ENCODE measurements around the gene KIF26B.
A peak's percentile ranks its signal among the peaks of the same experiment; 100 is the strongest.
"Not testable (repeated sequence)": the region's sequence is repeated elsewhere in the genome, so short reads cannot be mapped to it uniquely, and the experiment has no call there.

KIF26B gene

DNA sequence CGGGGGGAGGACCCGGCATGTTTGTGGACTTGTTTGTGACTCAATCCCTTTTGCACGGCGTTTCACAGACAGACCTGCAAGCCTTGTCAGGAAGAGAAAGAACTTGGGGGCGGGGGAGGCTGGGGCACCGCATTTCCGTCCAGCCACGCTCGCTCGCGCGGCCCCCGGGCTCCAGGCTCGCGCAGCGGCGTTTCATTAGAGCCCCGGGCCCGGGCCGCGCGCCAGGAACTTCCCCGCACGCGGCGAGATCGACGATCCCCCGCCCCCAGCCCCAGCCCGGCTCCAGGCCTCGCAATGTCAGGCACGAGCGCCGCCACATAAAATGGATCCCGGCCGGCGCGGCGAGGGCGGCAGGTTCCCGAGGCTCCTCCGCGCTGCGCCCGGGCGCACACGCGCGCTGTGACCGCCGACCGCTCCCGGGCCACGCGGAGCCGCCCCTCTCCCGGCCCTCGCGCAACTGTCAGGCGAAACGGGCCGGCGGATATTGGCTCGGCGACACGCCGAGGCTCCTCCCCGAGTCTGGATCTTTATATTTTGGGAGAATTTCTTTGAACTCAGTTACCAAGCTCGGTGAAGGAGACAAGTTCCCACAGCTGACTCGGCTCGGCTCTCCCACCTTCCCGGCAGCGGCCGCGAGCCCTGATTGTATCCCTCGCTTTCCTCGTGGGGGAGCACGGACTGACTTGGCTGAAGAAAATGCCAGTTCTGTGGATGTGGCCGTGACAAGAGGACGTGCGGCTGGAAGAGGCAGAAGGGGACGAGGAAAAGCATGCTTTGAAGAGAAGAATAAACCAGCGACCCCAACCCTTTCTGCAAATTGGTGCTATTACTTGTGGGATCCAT is at the start of gene KIF26B:
Gene KIF26B, plus strand, starts transcription at position 557 of the 843 bp plus-strand sequence. CDS start 440 bp downstream, outside the sequence.
- peak; percentile 24 for DNase-seq (ENCODE audit: low read depth)

DNA sequence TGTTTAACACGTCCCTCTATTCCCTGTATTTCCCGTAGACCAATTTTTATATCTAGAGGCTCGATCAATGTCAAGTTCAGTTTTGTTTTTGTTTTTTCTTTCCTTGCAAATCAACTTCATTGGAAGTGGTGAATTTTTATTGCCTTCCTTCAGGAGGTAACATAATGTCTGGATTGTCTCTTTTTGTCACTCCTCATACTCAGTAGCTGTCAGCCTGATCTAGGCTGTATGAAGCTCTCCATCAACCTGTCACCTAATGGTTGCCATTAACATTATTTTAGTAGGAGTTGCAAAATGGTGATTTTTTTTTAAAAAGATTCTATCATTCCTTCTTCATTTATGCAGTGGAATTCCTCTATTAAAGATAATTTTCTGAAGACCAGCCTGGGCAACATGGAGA is 49.7 kb upstream of the KIF26B start:
- no peak for DNase-seq (ENCODE audit: low read depth)

DNA sequence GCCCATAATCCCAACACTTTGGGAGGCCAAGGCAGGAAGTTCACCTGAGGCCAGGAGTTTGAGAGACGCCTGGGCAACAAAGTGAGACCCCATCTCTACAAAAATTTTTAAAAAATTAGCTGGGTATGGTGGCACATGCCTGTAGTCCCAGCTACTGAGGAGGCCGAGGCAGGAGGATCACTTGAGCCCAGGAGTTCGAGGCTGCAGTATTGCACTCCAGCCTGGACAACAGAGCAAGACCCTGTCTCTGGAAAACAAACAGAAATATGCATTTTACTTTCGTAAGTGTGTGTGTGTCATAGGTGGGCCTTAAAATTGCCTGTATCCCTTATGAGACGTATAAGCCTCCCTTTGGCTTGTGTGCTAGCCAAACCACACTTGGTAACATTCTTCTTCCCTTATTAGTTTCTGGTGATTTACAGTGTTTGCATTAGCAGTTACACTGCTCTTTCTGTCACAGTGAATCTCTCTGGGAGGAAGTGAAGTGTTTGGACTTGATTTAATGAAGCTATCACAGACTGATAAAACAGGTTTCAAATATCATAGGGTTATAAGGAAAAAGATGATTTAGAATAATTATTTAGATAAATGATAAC is 48.9 kb upstream of the KIF26B start:
- no peak for DNase-seq (ENCODE audit: low read depth)

DNA sequence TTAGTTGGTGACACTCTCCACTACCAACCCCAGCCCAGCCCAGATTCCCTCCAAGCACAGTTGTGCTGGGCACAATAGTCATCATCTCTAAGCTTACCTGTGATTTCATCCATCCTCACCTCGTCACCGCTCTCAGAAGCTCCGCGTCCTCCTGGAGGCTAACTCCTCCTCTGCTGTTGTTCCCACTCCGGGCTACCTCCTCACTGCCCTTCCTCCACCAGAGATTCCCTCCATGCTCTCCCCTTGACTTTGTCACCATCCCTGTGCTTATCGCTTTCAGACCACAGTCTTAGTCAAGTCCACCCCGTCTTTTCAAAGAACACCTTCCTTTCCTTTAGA is 47.0 kb upstream of the KIF26B start:
- DNase-seq (ENCODE audit: low read depth): no peak

DNA sequence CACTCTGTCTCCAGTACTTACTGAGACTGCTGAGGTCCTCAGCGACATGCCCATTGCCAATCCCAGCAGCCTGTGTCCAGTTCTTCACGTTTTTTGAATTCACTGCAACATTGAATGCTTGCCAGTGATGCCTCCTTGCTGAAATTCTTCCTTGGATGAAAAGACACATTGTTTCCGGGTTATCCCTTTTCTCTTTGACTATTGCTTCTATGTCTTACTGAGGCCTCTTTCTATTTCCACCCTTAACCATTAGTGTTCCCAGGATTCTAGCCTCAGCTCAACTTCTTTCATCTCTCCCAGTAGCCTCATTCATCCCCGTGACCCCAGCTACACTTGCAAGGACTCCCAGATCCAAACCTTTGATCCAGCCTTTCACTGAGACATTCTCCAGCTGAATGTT is 46.5 kb upstream of the KIF26B start:
- DNase-seq (ENCODE audit: low read depth): no peak

DNA sequence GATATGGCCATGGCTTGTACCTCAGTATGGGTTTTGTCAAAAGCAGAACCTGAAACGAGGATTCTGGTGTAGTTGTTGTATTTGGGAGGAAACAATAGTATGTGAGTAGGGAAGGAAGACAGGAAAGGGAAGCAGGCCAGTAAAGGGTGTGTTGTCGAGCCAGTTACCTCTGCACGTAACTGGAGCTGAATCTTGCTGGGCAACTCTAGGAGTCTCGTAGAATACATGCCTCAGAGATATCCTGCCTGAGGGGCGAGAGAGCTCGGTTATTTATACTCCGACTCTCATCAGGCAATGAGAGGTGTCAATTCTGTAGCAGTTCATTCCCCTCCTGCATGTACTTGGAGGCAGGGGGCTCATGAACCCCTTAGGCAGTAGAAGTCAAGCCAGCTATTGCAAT is 45.9 kb upstream of the KIF26B start:
- DNase-seq (ENCODE audit: low read depth): no peak

DNA sequence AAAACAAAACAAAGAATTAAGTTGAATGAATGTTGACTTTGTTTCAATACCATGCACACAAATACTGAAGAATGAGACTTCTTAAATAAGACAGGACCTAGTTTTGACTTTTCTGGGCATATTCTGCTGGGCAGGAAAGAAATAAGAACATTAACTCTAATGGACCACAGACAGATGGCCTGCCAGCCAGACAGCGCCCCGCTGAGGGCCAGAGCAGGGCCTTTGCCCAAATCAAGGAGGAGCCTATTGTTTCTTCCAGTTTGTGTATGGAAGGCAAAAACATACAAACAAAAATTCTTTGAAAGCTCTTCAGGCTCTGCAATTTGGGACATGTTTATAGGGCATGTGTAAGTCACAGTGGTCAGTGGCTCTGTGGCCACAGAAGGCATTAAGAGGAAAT is 44.4 kb upstream of the KIF26B start:
- no peak for DNase-seq (ENCODE audit: low read depth)

DNA sequence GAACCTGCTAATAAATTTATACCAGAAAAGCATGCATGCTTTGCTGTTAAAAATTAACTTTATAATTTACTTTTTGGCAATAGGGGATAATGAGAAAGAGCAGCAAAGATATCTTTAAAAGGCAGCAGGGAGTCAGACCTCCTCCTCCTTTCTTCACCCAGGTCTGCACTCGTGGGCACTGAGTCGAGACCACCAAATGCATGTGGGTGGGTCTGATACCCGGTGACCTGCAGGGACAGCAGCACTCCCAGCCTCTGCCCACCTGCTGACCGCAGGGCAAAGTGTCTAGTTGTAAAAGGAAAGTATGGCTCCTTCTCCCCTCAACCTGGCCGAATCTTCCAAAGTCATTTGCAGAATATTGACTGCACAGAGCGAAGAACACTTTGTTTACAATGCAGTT is 43.7 kb upstream of the KIF26B start:
- DNase-seq (ENCODE audit: low read depth): no peak

DNA sequence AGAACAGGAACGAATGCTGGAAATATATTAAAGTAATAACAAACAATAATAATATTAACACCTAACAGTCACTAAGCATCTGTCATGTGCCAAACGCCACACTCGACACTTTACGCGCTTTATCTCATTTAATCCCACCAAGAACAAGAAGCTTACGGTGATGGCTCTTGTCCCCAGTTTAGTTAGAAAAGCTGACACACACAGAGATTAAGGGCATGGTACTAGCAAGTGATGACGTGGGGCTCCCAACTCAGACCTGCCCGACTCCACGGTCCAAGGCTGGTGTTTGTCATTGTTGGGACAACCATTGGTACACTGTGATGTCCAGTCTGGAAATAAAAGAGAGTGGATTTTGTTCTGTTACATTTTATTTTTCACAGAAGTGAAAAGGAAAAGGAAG is 41.1 kb upstream of the KIF26B start:
- no peak for DNase-seq (ENCODE audit: low read depth)

DNA sequence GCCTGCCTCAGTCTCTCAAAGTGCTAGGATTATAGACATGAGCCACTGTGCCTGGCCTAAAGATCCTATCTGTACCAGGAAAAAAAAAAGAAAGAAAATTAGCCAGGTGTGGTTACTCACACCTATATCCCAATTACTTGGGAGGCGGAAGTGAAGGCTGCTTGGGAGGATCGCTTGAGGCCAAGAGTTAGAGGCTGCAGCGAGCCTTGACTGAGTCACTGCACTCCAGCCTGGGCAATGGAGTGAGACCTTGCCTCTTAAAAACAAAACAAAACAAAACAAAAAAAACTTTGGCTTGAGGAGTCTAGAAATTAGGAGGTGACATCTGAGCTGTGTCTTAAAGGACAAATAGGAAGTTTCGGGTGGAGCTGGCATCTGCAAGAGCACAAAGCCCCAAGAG is 38.7 kb upstream of the KIF26B start:
- no peak for DNase-seq (ENCODE audit: low read depth)

DNA sequence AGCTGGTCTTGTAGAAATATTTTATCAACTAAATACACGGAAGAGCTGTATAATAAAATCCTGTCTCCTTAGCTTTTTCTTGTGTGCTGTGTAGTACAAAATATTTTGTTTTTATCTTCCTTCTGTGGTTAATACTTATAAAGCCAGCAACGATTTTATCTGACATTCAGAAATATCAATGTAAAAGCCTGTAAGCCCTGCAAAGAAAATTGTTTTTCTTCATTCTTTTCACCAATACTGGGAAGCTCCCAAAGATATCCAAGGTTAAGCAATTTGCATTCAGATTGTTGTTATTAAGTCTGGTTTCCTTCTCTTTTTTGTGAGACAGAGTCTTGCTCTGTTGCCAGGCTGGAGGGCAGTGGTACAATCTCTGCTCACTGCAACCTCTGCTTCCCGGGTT is 38.0 kb upstream of the KIF26B start:
- DNase-seq (ENCODE audit: low read depth): no peak

DNA sequence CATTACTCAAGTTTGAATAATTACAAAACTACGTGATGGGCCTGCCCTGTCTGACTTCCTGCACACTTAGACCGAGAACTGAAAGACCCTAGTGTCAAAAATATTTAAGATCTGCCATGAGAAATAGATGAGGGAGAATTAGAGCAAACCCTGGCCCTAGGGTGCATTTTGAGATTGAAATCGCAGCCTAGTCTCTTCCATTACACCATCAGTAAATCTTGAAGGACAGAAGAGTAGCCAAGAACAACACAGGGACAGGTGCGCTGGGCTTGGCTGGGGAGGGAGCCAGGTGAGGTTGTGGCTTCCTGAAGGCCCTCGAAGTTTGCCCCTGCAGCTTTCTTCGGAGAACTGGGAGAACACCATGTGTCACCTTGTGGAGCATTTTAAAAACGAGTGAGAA is 36.7 kb upstream of the KIF26B start:
- DNase-seq (ENCODE audit: low read depth): no peak

DNA sequence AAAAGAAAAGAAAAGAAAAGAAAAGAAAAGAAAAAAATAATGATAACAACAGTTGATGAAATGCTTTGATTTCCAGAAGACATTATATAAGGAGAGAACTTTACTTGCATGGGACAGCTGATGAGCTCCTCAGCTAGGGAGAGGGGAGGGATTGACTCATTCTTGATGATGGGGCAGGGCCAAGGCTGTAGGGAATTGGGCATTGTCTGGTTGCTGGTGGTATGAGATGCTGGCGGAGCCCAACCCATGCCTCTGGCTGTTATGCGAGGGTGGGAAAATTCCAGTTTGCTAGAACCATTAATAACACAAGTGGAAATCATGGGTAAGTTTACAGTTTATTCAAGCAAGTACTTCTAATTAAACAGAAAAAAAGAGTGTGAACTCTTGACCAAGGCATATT is 36.0 kb upstream of the KIF26B start:
- DNase-seq (ENCODE audit: low read depth): no peak

DNA sequence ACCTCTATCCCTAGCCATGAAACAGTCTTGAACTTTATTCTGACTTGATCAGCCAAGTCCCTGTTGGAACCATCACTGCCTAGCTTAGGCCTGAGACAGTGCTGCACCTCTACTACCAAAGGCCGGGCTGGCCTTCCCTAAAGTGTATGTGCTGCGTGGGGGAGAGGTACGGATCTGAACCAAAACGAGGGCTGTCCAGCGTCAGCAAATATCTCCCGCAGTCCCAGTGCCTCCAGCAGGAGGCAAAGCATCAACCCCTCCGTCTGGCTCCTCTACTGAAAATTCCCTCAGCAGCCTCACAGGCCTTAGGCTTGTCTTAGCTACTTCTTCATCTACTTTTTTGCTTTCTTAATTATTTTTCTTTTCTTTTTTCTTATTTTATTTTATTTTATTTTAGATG is 33.3 kb upstream of the KIF26B start:
- DNase-seq (ENCODE audit: low read depth): no peak

DNA sequence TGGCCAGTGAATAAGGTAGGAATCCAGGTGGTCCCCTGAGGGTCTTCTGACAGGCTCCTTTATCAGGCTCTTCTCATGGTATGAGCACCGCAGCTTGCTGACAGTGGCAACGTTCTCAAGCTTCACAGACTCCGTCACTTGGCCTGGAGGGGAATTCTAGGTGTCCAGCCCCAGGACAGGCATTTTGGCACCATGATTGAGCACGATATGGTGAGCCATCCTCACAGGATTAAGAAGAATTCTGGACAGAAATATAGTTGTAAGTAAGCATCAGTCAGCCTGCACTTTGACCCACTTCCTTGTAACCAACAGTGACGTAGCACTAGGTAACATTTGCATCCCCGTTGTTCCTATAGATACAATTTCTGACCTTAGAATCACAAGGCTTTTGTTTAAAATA is 30.5 kb upstream of the KIF26B start:
- DNase-seq (ENCODE audit: low read depth): no peak

DNA sequence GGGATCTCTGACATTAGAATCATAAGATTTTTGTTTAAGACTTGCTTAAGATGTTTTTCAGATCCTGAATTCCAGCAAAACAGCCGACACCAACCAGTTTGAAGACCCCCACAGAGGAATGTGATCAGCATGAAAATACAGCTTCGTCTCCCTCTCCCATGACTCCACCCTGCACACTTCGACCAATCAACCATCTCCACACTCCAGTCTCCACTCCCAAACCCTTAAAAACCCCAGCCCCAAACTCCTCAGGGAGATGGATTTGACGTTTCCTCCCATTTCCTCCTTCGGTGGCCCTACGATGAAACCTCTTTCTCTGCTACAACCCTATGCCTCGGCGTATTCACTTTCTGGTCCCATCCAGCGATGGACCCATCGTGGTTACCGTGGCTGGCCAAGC is 30.1 kb upstream of the KIF26B start:
- DNase-seq (ENCODE audit: low read depth): no peak

DNA sequence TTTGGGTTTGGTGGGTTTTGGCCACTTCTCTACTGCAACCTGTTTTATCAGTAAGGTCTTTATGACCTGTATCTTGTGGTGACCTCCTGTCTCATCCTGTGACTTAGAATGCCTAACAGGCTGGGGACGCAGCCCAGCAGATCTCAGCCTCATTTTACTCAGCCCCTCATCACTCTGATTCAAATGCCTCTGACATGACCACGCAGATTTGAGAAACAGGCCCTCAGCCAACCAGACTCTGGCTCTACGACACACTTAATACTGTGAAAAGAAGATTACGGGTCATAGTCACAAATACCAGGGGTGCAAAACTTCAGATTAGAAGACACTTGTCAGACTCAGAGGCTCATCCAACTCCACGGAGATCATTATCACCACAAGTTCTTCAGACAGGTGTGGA is 28.3 kb upstream of the KIF26B start:
- no peak for DNase-seq (ENCODE audit: low read depth)

DNA sequence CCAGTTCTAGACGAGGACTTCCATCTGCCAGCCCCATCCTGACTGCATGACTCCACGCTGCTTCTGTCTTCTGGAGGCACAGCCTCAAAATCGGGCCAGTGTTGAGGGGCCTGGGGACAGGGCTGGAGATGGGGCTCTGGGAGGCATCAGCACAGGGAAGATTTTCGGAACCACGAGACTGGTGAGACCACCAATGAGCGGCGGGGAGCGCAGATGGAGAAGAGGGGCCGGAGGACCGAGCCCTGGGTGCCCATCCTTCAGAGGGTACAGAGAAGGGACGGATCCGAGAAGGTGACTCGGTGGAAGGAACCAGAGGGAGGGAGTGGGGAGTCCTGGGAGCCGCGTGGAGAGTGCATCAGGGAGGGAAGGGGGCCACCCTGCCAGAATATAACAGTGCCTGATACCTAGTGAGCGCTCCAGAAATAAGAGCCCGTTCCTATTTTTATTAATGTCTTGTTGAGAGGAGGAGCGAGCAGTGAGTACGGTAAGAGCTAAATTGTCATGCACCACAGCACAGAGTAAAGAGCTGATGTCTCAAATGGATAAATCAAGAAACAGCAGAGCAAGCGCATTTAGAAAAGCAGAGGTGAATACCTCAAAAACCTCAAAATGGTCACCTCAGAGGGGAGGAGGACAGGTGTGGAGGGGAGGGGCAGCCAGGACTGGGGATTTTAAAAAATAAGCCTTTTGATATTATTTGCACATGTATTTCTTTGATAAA is 26.2 kb upstream of the KIF26B start:
- DNase-seq (ENCODE audit: low read depth): no peak

DNA sequence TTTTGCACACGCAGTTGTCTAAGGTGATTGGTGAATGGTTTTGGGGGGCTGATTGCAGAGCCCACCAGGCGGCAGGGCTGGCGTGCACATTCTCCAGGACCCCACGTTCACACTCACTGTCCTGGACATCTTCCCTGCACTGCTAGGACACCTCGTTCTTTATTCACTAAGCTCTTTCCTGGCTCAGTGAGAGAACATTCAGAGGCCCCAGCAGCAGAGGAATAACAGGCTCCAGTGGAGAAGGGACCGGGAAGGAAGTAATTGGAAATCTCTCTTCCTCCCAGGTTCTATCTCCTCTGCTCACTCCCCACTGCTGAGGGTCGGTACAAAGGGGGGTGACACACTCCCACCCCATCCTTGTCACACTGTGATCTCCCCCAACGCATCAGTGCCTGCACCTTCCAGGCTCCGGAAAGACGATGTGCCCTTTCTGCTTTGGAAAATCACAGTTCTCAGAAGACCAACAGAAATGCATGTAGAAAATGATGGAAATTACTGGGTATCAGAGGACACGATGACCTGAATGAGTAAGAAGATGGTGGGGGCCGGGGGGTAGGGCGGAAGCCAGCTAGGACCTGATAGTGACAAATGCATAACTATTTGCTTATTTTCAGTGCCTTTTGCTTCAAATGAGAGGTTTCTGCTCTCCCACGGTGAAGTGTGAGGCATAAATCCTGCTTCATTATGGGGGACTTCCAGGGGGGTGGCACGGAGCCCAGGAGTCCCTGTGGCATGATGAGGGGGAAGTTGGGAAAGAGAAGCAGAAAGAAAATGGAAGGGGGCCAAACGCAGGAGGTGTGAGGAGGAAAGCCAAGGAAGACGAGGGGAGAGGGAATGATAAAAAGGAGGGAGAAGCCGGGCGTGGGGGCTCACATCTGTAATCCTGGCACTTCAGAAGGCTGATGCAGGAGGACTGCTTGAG is 25.2 kb upstream of the KIF26B start:
- no peak for DNase-seq (ENCODE audit: low read depth)

DNA sequence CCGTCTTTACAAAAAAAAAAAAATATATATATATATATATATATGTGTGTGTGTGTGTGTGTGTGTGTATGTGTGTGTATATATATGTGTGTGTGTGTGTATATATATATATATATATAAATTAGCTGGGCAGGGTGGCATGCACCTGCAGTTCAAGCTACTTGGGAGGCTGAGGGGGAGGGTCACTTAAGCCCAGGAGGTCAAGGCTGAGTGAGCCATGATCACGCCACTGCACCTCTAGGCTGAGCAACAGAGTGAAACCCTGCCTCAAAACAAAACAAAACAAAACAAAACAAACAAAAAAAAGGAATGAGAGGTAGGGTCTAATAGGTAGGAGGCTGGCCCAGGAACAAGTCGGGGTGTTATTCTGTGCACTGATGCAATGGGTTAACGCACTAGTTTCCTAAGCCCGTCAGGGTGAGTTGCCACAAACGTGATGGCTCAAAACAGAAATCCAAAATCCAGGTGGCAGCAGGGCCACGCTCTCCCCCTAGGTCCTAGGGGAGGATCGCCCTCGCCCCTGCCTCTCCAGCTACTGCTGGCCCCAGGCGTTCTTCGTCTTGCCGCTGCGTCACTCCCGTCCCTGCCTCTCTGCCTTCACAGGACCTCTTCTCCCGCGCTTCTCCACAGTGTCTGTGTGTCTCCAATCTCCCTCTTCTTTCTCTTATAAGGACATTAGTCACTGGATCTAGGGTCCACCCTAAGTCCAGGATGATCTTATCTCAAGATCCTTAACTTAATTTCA is 24.3 kb upstream of the KIF26B start:
- not testable (repeated sequence) for DNase-seq (ENCODE audit: low read depth)

DNA sequence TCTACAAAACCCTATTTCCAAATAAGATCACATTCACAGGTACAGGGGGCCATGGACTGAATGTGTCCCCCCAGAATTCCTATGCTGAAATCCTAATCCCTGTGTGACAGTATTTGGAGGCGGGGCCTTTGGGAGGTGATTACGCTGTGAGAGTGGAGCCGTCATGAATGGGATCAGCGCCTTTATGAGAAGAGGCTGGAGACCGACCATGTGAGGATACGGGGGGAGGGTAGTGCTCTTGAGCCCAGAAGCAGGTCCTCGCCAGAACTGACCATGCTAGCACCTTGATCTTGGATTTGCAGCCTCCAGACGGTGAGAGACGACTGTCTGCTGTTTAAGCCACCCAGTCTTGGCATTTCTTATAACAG is 23.8 kb upstream of the KIF26B start:
- DNase-seq (ENCODE audit: low read depth): no peak

DNA sequence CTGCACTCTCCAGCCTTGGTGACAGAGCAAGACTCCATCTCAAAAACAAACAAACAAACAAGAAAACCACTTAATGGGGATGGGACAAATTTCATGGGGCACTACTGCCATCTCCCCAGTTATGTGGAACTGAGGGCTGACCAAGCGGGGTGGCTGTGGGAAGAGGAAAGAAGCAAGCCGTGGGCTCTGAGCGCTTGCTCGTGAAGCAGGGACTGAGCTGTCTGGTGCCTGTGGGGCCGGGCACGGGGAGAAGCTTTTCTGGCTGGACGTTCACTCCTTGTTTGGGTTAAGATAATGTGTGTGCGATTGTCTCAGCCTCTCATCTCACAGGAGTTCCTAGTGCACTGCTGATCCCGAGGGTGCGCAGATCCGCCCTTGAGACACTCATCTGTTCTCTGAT is 22.0 kb upstream of the KIF26B start:
- no peak for DNase-seq (ENCODE audit: low read depth)
